CD4-positive, alpha-beta T cell (primary cell): ENCODE data around the gene WFDC12. TPM values are rescaled to one million over a fixed set of nuclear protein-coding genes. Genes with fewer than 3 reads are reported as not detected.

ENCODE experiments used
- ATAC-seq: fragments of 200-7000 bp; cut with Tn5 transposase; one replicate; pipeline ENCODE4 v1.10.0; 2022; ENCODE audit warnings: mild to moderate bottlenecking; ENCODE audit not compliant: poor library complexity
- CTCF ChIA-PET: fragments of 350-600 bp; sonication (Branson Sonifier 250); formaldehyde crosslinking; loops from one replicate; lab custom pipeline; 2021; ENCODE audit warnings: antibody characterized with exemption, inconsistent platforms; lab: Charles Lee
- POLR2A ChIA-PET: fragments of 350-600 bp; sonication (Branson Sonifier 250); formaldehyde crosslinking; loops from one replicate; lab custom pipeline; 2021; ENCODE audit warnings: antibody characterized with exemption, inconsistent platforms; lab: Charles Lee
- DNase-seq, 14 experiments: peaks; one replicate each; pipeline ENCODE4 v3.0.0-alpha.2; 2013 to 2020; ENCODE audit warnings: mixed read lengths in 2 of 14
- H3K27ac ChIP-seq, 2 donors: one replicate each; pipeline versions ENCODE4 v1.5.1 to v1.7.0; 2013; ENCODE audit warnings: low read length in 2 of 2, low read depth in 1 of 2, mild to moderate bottlenecking in 1 of 2
- H3K27me3 ChIP-seq, 2 experiments: 1 replicate in 1 of 2; 2 replicates in 1 of 2; pipeline versions ENCODE4 v1.6.1 to v1.7.0; 2013; ENCODE audit warnings: low read length in 2 of 2, control low read depth in 1 of 2, mild to moderate bottlenecking in 1 of 2, moderate library complexity in 1 of 2; ENCODE audit not compliant: insufficient read depth in 2 of 2, control insufficient read depth in 1 of 2
- H3K36me3 ChIP-seq: one replicate; pipeline ENCODE4 v1.6.1; 2013; ENCODE audit warnings: low read length, control low read depth; ENCODE audit not compliant: insufficient read depth
- H3K4me1 ChIP-seq: one replicate; pipeline ENCODE4 v1.6.1; 2013; ENCODE audit warnings: low read length, control low read depth; ENCODE audit not compliant: insufficient read depth
- H3K4me3 ChIP-seq: one replicate; pipeline ENCODE4 v1.5.1; 2013; ENCODE audit warnings: mild to moderate bottlenecking, low read length, moderate library complexity
- H3K9me3 ChIP-seq, 2 experiments: 1 replicate in 1 of 2; 2 replicates in 1 of 2; pipeline versions ENCODE4 v1.6.1 to v1.7.0; 2013; ENCODE audit warnings: low read length in 2 of 2, mild to moderate bottlenecking in 2 of 2, control low read depth in 1 of 2, moderate library complexity in 1 of 2; ENCODE audit not compliant: control insufficient read depth in 1 of 2, insufficient read depth in 1 of 2
- H3K27ac Mint-ChIP-seq: one replicate; pipeline ENCODE4 v1.8.0; 2020; ENCODE audit warnings: mixed read lengths
- H3K27me3 Mint-ChIP-seq: one replicate; pipeline ENCODE4 v1.8.0; 2021; ENCODE audit warnings: mixed read lengths
- H3K36me3 Mint-ChIP-seq: one replicate; pipeline ENCODE4 v1.8.0; 2021; ENCODE audit warnings: low read depth, mixed read lengths
- H3K4me1 Mint-ChIP-seq: one replicate; pipeline ENCODE4 v1.8.0; 2021; ENCODE audit warnings: low read depth, mixed read lengths
- H3K4me3 Mint-ChIP-seq: one replicate; pipeline ENCODE4 v1.8.0; 2020; ENCODE audit warnings: mild to moderate bottlenecking, mixed read lengths
- H3K9me3 Mint-ChIP-seq: one replicate; pipeline ENCODE4 v1.8.0; 2020; ENCODE audit warnings: mixed read lengths
- intact Hi-C, 2 experiments: fragments of 100-400 bp; cut with DNase I in 1 of 2; cut with micrococcal nuclease in 1 of 2; formaldehyde crosslinking; loops; one replicate each; pipeline versions ENCODE4 v1.15.1 to v1.9.0; 2023 to 2025; cut with DNase I, micrococcal nuclease
- total RNA-seq, 174 experiments: library from RNA in 2 of 174; stranded (reverse) in 2 of 174; gene quantifications; one replicate each; pipeline ENCODE4 v1.2.3 and lab custom pipeline; 2021 to 2026
- TF ChIP-seq, protein P1 (sequence below): fragments of 200-600 bp; IDR thresholded peaks from one replicate; pipeline ENCODE4 v1.8.0; 2022; ENCODE audit warnings: antibody characterized with exemption, mild to moderate bottlenecking

WFDC12 gene
- total RNA-seq, 2 experiments from 2014 or later, result not detected

DNA sequence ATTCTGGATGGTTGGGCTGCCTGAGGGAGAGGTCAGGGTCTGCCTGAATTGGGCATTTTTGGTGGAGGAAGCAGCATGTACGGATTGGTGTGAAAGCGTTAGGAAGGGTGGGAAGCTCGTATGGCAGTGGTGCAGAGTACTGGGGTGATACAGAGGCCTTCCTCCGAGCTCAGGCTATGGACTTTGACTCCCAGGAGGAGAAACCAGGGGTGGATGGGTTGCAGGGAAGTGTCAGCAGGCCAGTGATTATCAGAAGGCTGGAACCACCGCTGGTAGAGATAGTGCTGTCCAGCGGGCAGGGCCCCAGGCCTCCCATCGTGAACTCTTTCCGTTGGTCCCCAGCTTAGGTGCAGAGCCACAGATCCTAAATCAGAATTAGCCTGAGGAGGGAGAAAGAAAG is 14.6 kb downstream of the WFDC12 start:
- H3K27me3 Mint-ChIP-seq, result peaks cover 6% of the 10 kb centered on the region
- ChIA-PET CTCF (interaction anchor here (0.6 to 2.2 kb wide), 2 partner anchors 13 to 131 kb away, joined by 3 to 5 read pairs; no protein-coding TSS in a partner anchor), POLR2A (no interaction called here)
- H3K36me3 Mint-ChIP-seq, result no peaks in the 10 kb centered on the region
- no peaks in the 10 kb centered on the region for H3K4me1 Mint-ChIP-seq
- ATAC-seq (no peak), DNase-seq (no peak)
- no peaks in the 10 kb centered on the region for H3K4me1 ChIP-seq
- H3K4me3 Mint-ChIP-seq, result no peak overlapping the region
- intact Hi-C loops, result no loop called here
- no peaks in the 10 kb centered on the region for H3K36me3 ChIP-seq
- no peak overlapping the region for H3K4me3 ChIP-seq
- no peak overlapping the region for H3K27ac Mint-ChIP-seq
- H3K27me3 ChIP-seq, result peaks cover 0 to under 1% of the 10 kb centered on the region in 2 experiments
- H3K9me3 ChIP-seq, result no peaks in the 10 kb centered on the region
- TF ChIP-seq, protein P1, sequence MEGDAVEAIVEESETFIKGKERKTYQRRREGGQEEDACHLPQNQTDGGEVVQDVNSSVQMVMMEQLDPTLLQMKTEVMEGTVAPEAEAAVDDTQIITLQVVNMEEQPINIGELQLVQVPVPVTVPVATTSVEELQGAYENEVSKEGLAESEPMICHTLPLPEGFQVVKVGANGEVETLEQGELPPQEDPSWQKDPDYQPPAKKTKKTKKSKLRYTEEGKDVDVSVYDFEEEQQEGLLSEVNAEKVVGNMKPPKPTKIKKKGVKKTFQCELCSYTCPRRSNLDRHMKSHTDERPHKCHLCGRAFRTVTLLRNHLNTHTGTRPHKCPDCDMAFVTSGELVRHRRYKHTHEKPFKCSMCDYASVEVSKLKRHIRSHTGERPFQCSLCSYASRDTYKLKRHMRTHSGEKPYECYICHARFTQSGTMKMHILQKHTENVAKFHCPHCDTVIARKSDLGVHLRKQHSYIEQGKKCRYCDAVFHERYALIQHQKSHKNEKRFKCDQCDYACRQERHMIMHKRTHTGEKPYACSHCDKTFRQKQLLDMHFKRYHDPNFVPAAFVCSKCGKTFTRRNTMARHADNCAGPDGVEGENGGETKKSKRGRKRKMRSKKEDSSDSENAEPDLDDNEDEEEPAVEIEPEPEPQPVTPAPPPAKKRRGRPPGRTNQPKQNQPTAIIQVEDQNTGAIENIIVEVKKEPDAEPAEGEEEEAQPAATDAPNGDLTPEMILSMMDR, result no peak
- no peak overlapping the region for H3K27ac ChIP-seq
- no peaks in the 10 kb centered on the region for H3K9me3 Mint-ChIP-seq

GRCh38 chr20:45105317-45105716 is 18.9 kb downstream of the WFDC12 start:
- Mint-ChIP-seq H3K27ac (no peak overlapping the region), H3K36me3 (no peaks in the 10 kb centered on the region), H3K4me3 (no peak overlapping the region), H3K4me1 (no peaks in the 10 kb centered on the region), H3K9me3 (no peaks in the 10 kb centered on the region), H3K27me3 (peaks cover 29% of the 10 kb centered on the region)
- Histone ChIP-seq H3K9me3 (peaks cover 0 to 6% of the 10 kb centered on the region in 2 experiments), H3K27ac (no peak overlapping the region), H3K4me3 (no peak overlapping the region), H3K36me3 (no peaks in the 10 kb centered on the region), H3K27me3 (peaks cover 0 to 12% of the 10 kb centered on the region in 2 experiments), H3K4me1 (peaks cover 7% of the 10 kb centered on the region)
- ATAC-seq (no peak), DNase-seq (no peak)
- intact Hi-C loops, result no loop called here
- POLR2A ChIA-PET, result no interaction called here
- CTCF ChIA-PET, result interaction anchor here (1.4 kb wide), 1 partner anchor 10 kb away, joined by 3 read pairs; no protein-coding TSS in a partner anchor
- TF ChIP-seq, protein P1, result no peak

GRCh38 chr20:45104786-45105185 is 19.5 kb downstream of the WFDC12 start:
- Histone ChIP-seq H3K9me3 (peaks cover 0 to 6% of the 10 kb centered on the region in 2 experiments), H3K27ac (no peak overlapping the region), H3K36me3 (no peaks in the 10 kb centered on the region), H3K4me1 (peaks cover 7% of the 10 kb centered on the region), H3K4me3 (no peak overlapping the region), H3K27me3 (peaks cover under 1 to 17% of the 10 kb centered on the region in 2 experiments)
- Mint-ChIP-seq H3K27ac (no peak overlapping the region), H3K4me3 (no peak overlapping the region), H3K9me3 (no peaks in the 10 kb centered on the region), H3K4me1 (no peaks in the 10 kb centered on the region), H3K36me3 (no peaks in the 10 kb centered on the region), H3K27me3 (peaks cover 34% of the 10 kb centered on the region)
- intact Hi-C loops, result no loop called here
- ChIA-PET POLR2A (no interaction called here), CTCF (interaction anchor here (1.4 kb wide), 1 partner anchor 9 kb away, joined by 3 read pairs; no protein-coding TSS in a partner anchor)
- DNase-seq (no peak), ATAC-seq (no peak)
- TF ChIP-seq, protein P1, result no peak
